ENCODE measurements around the gene PKNOX1. TPM values are rescaled to one million over a fixed set of nuclear protein-coding genes. Genes with fewer than 3 reads are reported as not detected.
"Not testable (repeated sequence)": the region's sequence is repeated elsewhere in the genome, so short reads cannot be mapped to it uniquely, and the experiment has no call there.

PKNOX1 gene
- total RNA-seq, 1 experiment from 2014 or later = 18.5 TPM

DNA sequence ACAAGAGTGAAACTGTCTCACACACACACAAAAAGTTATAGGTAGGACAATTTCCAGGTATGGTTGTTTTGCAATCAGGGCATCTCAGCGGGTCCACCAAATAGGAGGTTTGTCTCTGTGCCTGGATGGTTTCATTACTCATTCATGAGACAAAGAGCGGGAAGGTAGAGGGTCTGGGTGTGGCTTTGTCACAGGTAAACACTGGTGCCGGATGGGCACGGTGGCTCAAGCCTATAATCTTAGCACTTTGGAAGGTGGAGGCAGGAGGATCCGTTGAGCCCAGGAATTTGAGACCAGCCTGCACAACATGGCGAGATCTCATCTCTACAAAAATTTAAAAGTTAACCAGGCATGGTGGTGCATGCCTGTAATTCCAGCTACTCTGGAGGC, 32.7 kb upstream of the PKNOX1 start:
- DNase-seq (ENCODE audit: low read depth, low spot score) = no peak
- in situ Hi-C loops (cut with HindIII; ENCODE audit: low pct_unique_long_range_greater_than_20kb, low sequenced_read_pairs) = no loop called here

DNA sequence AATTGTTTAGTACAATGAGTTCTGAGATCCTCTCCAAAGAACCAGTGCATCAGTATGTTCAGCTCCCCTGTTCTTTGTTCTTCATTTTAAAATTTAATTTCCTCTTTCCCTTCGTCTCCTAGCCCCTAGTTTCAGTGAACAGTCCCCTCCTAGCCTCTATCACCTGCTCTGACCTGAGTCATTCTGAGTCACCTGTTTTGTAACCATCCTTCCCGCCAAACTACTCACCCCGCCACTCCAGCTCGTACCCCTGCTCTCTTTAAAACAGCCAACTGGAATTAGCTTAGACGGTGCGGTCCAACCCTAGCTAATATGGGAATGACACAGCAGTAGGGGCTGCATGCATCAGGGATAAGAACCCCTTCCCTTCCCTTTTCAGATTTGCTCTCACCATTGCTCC, 32.1 kb upstream of the PKNOX1 start:
- in situ Hi-C loops (cut with HindIII; ENCODE audit: low pct_unique_long_range_greater_than_20kb, low sequenced_read_pairs) = no loop called here
- no peak for DNase-seq (ENCODE audit: low read depth, low spot score)

DNA sequence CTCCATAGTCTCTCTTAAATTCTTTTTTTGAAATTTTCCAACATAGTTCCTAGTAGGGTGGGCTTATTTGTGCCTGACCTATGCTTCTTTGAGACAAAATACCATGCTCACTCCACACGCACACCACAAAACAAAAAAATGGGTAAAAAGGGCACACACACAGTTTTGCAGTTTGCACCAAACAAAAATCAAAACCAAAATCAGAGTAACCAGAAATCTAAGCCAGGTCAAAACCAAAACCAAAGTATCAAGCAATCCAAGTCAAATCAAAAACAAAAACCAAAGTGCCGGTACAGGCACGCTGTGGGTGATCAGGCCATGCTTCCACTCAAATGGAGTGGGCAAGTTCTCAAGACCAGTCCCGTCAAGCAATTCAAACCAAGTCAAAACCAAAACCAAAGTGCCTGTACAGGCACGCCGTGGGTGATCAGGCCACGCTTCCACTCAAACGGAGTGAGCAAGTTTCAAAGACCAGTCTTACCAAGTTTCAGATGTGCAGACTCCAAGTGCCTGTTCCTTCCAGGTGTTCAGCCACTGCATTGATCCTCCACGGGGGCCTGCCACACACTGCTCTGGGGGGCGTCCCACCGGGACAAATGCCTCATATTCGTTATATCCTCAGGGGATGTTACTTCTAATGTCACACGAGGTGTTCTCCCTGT, 25.1 kb upstream of the PKNOX1 start:
- DNase-seq (ENCODE audit: low read depth, low spot score); in situ Hi-C loops (cut with HindIII; ENCODE audit: low pct_unique_long_range_greater_than_20kb, low sequenced_read_pairs): not testable (repeated sequence)

DNA sequence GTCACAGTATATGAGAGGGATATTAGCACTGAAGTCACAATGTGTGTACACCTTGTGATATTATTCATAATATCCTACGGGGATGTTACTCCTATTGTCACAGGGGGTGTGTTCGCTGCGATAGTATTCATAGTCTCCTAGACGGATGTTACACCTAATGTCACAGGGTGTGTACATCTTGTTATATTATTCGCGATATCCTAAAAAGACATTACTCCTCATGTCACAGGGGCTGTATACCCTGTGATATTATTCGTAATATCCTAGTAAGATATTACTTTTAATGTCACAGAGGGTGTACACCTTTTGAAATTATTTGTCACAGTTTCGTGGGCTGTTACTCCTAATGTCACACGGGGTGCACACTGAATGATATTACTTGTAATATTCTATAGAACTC, 23.2 kb upstream of the PKNOX1 start:
- DNase-seq (ENCODE audit: low read depth, low spot score); in situ Hi-C loops (cut with HindIII; ENCODE audit: low pct_unique_long_range_greater_than_20kb, low sequenced_read_pairs): not testable (repeated sequence)

DNA sequence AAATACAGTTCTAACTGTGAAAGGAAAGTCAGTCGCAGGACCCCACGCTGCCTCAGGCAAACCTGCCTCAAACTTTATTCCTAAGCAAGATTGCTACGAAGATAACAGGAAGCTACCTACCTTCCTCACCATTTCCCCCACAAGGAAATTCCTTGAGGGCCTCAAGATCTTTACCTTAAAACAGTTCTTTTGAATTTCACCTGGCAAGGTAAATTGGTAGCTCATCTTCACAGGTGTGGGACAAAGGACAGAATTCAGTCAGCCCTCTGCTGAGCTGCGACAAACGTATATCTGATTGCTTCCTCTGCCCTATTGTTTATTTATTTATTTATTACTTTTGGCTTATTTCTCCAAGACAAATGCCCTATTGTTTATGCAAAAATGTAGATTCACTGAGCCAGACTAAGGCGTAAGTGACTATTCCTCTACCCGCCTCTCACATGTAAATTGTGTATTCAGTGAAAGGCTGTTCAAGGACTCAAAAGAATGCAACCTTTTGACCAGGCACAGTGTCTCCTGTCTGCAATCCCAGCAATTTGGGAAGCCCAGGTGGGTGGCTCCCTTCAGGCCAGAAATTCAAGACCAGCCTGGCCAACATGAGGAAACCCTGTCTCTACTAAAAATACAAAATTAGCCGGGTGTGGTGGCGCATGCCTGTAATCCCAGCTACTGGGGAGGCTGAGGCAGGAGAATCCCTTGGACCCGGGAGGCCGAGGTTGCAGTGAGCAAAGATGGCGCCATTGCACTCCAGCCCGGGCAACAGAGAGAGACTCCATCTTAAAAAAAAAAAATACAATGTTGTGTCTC, 17.3 kb upstream of the PKNOX1 start:
- DNase-seq (ENCODE audit: low read depth, low spot score) = no peak
- in situ Hi-C loops (cut with HindIII; ENCODE audit: low pct_unique_long_range_greater_than_20kb, low sequenced_read_pairs) = no loop called here

DNA sequence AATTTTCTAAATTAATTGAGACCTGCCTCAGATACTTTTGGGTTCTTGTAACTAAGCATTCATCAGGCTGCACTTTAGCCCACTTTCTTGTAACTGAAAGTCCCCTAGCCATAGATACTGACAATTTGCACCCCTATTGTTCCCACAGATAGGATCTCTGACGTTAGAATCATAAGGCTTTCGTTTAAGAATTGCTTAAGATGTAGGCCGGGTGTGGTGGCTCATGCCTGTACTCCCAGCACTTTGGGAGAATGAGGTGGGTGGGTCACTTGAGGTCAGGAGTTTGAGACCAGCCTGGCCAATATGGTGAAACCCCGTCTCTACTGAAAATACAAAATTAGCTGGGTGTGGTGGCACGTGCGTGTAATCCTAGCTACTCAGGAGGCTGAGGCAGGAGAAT, 16.2 kb upstream of the PKNOX1 start:
- DNase-seq (ENCODE audit: low read depth, low spot score); in situ Hi-C loops (cut with HindIII; ENCODE audit: low pct_unique_long_range_greater_than_20kb, low sequenced_read_pairs): not testable (repeated sequence)

DNA sequence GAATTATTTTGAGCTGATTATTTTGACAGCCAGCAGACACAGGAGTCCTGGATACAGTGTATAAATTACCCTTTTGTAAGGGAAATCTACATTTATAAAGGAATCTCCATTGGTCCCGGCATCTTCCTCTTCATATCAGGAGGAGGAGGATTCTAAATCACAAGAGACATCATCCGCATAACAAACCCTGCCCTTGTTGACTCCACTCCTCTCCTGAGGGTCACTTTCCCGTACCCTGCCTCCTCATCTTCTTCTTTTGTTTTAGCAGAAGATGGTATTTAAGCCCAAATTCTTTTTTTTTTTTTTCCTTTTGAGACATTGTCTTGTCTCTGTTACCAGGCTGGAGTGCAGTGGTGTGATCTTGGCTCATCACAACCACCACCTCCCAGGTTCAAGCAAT, 14.6 kb upstream of the PKNOX1 start:
- DNase-seq (ENCODE audit: low read depth, low spot score) = no peak
- in situ Hi-C loops (cut with HindIII; ENCODE audit: low pct_unique_long_range_greater_than_20kb, low sequenced_read_pairs) = no loop called here

DNA sequence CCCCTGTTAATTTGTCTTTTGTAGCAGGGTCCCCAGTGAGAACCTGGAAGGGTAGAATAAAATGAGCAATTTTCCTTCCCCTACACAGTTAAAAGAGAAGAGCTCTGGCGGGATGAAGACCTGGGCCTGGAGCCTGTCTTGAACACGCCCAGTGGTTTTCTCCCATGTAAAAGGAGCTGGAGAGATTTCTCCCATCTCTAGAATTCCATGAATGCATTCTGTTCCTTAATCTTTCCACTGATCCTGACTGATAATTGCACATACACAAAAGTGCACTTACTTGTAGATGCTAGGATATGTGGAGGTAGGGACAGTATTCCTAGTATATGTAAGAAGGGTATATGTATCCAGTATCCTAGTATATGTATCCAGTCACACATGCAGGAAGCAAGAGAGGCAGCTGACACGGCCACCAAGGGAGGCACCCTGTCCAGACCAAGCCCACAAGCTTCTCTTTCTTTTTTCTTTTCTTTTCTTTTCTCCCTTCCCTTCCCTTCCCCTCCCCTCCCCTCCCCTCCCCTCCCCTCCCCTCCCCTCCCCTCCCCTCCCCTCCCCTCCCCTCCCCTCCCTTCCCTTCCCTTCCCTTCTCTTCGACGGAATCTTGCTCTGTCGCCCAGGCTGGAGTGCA, 11.9 kb upstream of the PKNOX1 start:
- no peak for DNase-seq (ENCODE audit: low read depth, low spot score)
- in situ Hi-C loops (cut with HindIII; ENCODE audit: low pct_unique_long_range_greater_than_20kb, low sequenced_read_pairs) = no loop called here

DNA sequence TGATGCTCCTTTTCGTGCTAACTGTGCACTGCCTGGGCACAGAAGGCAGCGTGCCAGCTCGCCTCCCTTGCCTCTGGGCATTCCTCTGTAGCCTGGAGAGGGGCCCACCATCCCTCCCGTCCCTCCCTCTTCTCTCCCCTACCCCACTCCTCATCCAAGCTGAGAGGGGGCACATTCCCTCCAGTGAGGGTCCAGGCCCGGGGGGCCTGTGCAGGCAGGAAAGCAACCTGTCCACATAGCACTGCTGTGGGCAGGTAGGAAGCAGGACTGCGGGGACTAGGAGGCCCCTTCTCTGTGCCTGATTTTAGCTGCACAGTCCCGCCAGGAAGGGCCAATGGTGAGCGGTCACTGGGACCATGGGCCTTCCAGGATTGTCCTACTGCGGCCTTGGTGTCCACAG, 10.3 kb upstream of the PKNOX1 start:
- in situ Hi-C loops (cut with HindIII; ENCODE audit: low pct_unique_long_range_greater_than_20kb, low sequenced_read_pairs) = no loop called here
- DNase-seq (ENCODE audit: low read depth, low spot score) = no peak

DNA sequence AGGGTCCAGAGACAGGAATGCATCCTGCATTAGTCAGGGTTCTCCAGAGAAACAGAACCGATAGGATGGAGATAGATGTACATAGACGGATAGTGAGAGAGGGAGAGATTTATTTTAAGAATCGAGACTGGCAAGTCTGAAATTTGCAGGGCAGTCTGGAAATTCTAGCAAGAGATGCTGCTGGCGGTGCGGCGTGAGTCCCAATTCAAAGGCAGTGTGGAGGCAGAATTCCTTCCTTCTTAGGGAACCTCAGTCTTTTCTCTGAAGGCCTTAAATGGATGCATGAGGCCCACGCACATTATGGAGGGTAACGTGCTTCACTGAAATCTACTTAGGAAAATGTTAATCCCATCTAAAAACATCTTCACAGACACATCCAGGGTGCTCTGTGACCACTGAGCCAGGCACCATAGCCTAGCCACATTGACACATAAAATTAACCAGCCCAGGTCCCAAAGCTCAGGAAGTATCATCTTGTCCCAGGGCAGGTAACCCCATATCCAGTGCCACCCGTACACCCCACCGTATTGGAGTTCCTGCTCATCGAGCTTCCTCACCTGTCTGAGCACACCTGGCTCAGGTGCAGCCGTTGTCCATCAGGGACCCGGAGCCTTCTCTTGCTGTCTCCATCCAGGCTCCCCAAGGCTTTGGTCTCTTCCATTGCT, 9.7 kb upstream of the PKNOX1 start:
- in situ Hi-C loops (cut with HindIII; ENCODE audit: low pct_unique_long_range_greater_than_20kb, low sequenced_read_pairs) = no loop called here
- no peak for DNase-seq (ENCODE audit: low read depth, low spot score)

DNA sequence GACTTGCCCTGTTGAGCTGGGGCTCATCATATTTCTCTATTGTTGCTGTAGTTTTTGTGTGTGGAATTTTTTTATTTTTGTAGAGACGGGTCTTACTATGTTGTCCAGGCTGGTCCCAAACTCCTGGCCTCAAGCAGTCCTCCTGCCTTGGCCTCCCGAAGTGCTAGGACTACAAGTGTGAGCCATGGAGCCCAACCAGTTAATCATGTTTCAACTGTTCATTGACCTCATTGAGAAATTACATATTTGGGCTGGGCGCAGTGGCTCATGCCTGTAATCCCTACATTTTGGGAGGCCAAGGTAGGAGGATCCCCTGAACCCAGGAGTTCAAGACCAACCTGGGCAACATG, 9.2 kb upstream of the PKNOX1 start:
- no peak for DNase-seq (ENCODE audit: low read depth, low spot score)
- in situ Hi-C loops (cut with HindIII; ENCODE audit: low pct_unique_long_range_greater_than_20kb, low sequenced_read_pairs) = no loop called here

DNA sequence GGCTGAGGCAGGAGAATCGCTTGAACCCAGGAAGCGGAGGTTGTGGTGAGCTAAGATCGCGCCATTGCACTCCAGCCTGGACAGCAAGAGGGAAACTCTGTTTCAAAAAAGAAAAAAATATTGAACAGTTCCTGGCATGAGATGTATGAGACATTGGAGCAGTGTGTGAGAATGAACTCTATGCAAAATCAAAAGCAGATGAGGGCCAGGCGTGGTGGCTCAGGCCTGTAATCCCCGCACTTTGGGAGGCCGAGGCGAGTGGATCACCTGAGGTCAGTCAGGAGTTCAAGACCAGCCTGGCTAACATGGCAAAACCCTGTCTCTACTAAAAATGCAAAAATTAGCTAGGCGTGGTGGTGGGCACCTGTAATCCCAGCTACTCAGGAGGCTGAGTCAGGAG, 6.7 kb upstream of the PKNOX1 start:
- DNase-seq (ENCODE audit: low read depth, low spot score); in situ Hi-C loops (cut with HindIII; ENCODE audit: low pct_unique_long_range_greater_than_20kb, low sequenced_read_pairs): not testable (repeated sequence)

DNA sequence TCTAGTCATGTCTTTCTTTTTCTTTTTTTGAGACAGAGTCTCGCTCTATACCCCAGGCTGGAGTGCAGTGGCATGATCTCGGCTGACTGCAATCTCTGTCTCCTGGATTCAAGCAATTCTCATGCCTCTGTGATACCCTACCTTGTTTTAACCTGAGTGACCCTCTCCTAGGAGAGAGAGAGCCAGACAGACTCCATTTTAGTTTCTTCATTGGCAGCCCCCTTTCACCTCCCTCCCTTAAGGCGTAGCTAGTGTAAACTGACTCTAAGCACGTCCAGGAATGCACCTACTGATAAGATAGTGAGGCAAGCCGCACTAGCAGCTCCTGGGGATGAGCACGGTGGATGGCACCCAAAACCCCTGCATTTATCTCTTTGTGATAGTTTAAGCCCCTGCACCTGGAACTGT, 5.2 kb upstream of the PKNOX1 start:
- DNase-seq (ENCODE audit: low read depth, low spot score) = no peak

DNA sequence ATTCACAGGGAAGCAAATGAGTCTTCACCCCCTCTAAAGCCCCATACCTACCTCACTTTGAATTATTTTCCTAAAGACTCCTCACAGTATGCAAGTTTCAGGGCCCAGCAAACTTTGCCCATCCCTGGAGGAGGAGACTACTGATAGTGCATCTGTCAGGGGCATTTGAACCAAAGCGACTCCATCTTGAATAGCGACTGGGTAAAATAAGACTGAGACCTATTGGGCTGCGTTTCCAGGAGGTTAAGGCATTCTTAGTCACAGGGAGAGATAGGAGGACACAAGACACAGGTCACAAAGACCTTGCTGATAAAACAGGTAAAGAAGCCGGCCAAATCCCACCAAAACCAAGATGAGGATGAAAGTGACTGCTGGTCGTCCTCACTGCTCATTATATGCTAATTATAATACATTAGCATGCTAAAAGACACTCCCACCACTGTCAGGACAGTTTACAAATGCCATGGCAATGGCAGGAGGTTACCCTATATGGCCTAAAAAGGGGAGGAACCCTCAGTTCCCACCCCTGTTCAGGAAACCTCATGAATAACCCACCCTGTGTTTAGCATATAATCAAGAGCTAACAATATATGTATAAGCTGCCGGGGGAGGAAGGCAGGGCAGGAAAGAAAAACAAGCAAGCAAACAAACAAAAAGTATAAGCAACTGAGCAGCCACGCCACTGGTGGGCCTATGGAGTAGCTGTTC, 3.3 kb upstream of the PKNOX1 start:
- in situ Hi-C loops (cut with HindIII; ENCODE audit: low pct_unique_long_range_greater_than_20kb, low sequenced_read_pairs) = no loop called here
- DNase-seq (ENCODE audit: low read depth, low spot score) = no peak

More for the DNA sequence above, 5.2 kb upstream of the PKNOX1 start:
- in situ Hi-C loops (cut with HindIII; ENCODE audit: low pct_unique_long_range_greater_than_20kb, low sequenced_read_pairs) = no loop called here

DNA sequence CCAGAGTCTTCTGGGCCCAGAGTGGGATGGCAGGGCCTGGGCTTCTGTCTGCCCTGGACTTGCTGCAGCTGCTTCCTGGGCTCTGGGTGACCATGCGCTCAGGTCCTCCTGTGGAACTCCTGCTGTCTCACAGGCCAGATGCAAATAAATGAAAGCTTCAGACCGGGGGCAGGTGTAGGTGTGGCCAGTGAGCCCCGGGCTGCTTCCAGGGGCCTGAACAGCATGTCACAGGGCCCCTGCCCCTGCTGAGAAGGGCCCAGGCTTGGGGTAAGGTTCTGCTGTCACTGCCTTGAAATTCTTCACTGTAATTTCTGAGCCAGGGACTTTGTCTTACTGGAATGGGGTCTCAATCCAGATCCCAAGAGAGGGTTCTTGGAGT, 2.5 kb upstream of the PKNOX1 start:
- no peak for DNase-seq (ENCODE audit: low read depth, low spot score)
- in situ Hi-C loops (cut with HindIII; ENCODE audit: low pct_unique_long_range_greater_than_20kb, low sequenced_read_pairs) = no loop called here

DNA sequence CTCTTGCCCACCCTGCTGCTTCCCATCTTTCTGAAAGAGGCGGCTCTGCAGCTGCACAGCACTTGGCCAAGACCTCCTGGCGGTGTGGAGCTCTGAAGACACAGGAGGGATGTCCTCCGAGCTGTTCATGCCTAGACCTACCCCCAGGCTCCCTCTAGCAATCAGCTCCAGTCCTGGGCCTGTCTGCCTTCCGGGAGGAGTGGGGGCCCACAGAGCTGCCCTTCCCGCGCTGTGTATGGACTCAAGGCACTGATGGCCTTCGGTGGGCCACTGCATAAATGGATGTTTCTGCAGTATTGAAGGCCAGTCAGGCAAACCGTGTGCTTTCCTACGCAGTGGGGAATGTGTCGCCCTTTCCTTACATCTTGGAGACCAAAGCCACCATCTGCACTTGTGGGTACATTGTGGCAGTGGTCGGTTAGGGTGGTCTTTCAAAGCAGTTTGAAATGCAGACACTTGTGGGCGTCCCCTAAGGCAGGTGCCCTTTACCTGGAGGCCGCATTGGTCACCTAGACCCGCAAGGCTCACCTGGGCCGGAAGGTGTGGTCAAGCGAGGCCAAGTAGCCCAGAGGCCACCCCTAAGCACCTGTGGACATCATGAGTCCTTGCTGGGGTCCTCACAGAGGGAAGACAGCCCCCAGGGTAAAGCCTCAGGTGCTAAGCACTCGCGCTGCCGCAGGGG, 912 bp upstream of the PKNOX1 start:
- DNase-seq (ENCODE audit: low read depth, low spot score) = no peak
- in situ Hi-C loops (cut with HindIII; ENCODE audit: low pct_unique_long_range_greater_than_20kb, low sequenced_read_pairs) = no loop called here

Data from SK-MEL-5 (cell line).